ENCODE results near the gene AKIP1.

The AKIP1 gene

DNA sequence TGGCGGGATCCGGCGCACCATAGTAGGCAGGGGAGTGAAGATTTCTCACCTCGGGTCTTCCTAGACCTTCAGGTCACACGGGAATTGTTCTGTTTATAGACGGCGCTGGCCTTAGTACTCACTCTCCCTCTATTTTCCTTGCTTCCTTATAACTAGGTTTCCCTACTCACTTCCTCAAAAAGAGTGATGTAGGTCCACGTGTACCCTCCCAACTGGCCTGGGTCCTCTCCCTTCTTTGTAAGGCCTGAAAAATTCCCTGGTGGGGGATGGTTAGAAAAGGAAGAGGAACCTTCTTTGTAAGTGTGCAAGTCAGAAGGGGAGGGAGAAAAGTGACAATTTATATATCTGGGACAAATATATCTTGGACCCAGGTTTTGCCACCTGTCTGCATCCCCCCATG is 56.2 kb downstream of the AKIP1 start:
- Histone ChIP-seq H3K27me3 (ENCODE audit: insufficient read depth, poor library complexity, severe bottlenecking) (no peaks in the 10 kb centered on the region), H3K27ac (replicated peaks) (no peak overlapping the region), H3K4me3 (replicated peaks; ENCODE audit: insufficient read depth, low read length) (no peak overlapping the region)
- no peak for DNase-seq (ENCODE audit: low read depth in 1 of 2, low spot score in 1 of 2)
- TF ChIP-seq, protein P1, sequence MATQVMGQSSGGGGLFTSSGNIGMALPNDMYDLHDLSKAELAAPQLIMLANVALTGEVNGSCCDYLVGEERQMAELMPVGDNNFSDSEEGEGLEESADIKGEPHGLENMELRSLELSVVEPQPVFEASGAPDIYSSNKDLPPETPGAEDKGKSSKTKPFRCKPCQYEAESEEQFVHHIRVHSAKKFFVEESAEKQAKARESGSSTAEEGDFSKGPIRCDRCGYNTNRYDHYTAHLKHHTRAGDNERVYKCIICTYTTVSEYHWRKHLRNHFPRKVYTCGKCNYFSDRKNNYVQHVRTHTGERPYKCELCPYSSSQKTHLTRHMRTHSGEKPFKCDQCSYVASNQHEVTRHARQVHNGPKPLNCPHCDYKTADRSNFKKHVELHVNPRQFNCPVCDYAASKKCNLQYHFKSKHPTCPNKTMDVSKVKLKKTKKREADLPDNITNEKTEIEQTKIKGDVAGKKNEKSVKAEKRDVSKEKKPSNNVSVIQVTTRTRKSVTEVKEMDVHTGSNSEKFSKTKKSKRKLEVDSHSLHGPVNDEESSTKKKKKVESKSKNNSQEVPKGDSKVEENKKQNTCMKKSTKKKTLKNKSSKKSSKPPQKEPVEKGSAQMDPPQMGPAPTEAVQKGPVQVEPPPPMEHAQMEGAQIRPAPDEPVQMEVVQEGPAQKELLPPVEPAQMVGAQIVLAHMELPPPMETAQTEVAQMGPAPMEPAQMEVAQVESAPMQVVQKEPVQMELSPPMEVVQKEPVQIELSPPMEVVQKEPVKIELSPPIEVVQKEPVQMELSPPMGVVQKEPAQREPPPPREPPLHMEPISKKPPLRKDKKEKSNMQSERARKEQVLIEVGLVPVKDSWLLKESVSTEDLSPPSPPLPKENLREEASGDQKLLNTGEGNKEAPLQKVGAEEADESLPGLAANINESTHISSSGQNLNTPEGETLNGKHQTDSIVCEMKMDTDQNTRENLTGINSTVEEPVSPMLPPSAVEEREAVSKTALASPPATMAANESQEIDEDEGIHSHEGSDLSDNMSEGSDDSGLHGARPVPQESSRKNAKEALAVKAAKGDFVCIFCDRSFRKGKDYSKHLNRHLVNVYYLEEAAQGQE (IDR thresholded peaks at IDR 0.05; ENCODE audit: insufficient replicate concordance, low read depth) = peak; percentile 48
- no peak for TF ChIP-seq POLR2AphosphoS5 (IDR thresholded peaks at IDR 0.05; ENCODE audit: low read depth)
- no peak for TF ChIP-seq GABPA (IDR thresholded peaks at IDR 0.05; ENCODE audit: low read depth)
- no peak for TF ChIP-seq CTCF (IDR thresholded peaks at IDR 0.05; ENCODE audit: insufficient read depth, low read length)
- TF ChIP-seq SPI1 (IDR thresholded peaks at IDR 0.05; ENCODE audit: borderline replicate concordance, low read depth) = peak; percentile 64

Measured in HL-60 (cell line).